IPS-15b (cell line): ENCODE measurements around the gene SFXN5.
"Not testable (repeated sequence)": the region's sequence is repeated elsewhere in the genome, so short reads cannot be mapped to it uniquely, and the experiment has no call there.

Experiments
- H3K27me3 ChIP-seq: one replicate; pipeline ENCODE4 v1.6.1; 2013; ENCODE audit warnings: low read length; ENCODE audit not compliant: control insufficient read depth, insufficient read depth
- H3K36me3 ChIP-seq: one replicate; pipeline ENCODE4 v1.6.1; 2013; ENCODE audit warnings: low read length; ENCODE audit not compliant: control insufficient read depth, insufficient read depth
- H3K4me1 ChIP-seq: one replicate; pipeline ENCODE4 v1.6.1; 2013; ENCODE audit warnings: mild to moderate bottlenecking, low read length; ENCODE audit not compliant: control insufficient read depth, insufficient read depth
- H3K4me3 ChIP-seq: one replicate; pipeline ENCODE4 v1.5.1; 2013; ENCODE audit warnings: low read depth, low read length
- H3K9ac ChIP-seq: one replicate; pipeline ENCODE4 v1.6.1; 2013; ENCODE audit warnings: low read depth, mild to moderate bottlenecking, low read length
- H3K9me3 ChIP-seq: one replicate; pipeline ENCODE4 v1.6.1; 2013; ENCODE audit warnings: mild to moderate bottlenecking, low read length; ENCODE audit not compliant: control insufficient read depth, insufficient read depth

SFXN5 gene

GRCh38 chr2:73109431-73110167 is 38.1 kb upstream of the SFXN5 start:
- Histone ChIP-seq H3K27me3 (peaks cover 8% of the 10 kb centered on the region), H3K9ac (no peak overlapping the region), H3K4me3 (no peak overlapping the region), H3K9me3 (no peaks in the 10 kb centered on the region), H3K36me3 (no peaks in the 10 kb centered on the region), H3K4me1 (peaks cover 7% of the 10 kb centered on the region)

- Histone ChIP-seq H3K4me1 (peaks cover 7% of the 10 kb centered on the region), H3K4me3 (no peak overlapping the region), H3K36me3 (no peaks in the 10 kb centered on the region), H3K9me3 (no peaks in the 10 kb centered on the region), H3K9ac (no peak overlapping the region), H3K27me3 (peaks cover 4% of the 10 kb centered on the region)
These were observed 35.9 kb upstream of the SFXN5 start for GRCh38 chr2:73107211-73107926.

- Histone ChIP-seq H3K4me1 (peaks cover 11% of the 10 kb centered on the region), H3K36me3 (no peaks in the 10 kb centered on the region), H3K9me3 (no peaks in the 10 kb centered on the region), H3K4me3 (no peak overlapping the region), H3K27me3 (peaks cover 4% of the 10 kb centered on the region), H3K9ac (no peak overlapping the region)
These were observed 35.3 kb upstream of the SFXN5 start for GRCh38 chr2:73106791-73107190.

- Histone ChIP-seq H3K4me3 (no peak overlapping the region), H3K27me3 (no peaks in the 10 kb centered on the region), H3K9me3 (no peaks in the 10 kb centered on the region), H3K4me1 (peaks cover 4% of the 10 kb centered on the region), H3K9ac (no peak overlapping the region), H3K36me3 (no peaks in the 10 kb centered on the region)
These were observed 34.0 kb upstream of the SFXN5 start for GRCh38 chr2:73105511-73105971.

GRCh38 chr2:73104933-73105332 is 33.4 kb upstream of the SFXN5 start:
- peaks cover 4% of the 10 kb centered on the region for H3K4me1 ChIP-seq
- H3K27me3 ChIP-seq, result no peaks in the 10 kb centered on the region
- H3K9me3 ChIP-seq, result no peaks in the 10 kb centered on the region
- H3K36me3 ChIP-seq, result no peaks in the 10 kb centered on the region
- no peak overlapping the region for H3K9ac ChIP-seq
- no peak overlapping the region for H3K4me3 ChIP-seq

DNA sequence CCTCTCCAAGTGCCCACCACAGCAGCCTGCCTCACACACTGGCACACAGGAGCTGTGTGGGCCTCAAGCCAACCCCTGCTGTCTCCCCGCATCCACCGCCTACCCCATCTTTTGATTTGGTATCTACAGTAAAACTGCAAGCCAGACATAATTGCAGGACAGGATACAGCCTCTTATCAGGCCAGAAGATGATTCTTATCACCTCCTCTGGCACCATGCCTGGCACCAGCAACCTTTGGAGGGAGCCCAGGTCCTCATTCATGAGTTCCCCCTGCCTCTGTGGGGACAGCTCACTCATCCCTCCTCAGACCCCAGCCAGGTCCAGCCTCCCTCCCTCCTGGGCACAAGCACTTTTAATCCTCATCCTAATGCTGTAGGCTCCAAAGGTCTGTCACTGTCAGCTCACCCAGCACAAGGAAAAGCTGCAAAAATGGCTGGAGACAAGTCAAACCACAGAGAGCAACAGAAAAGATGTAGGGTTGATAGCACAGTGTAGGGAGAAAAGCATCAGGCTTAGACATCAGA is 31.6 kb upstream of the SFXN5 start:
- no peaks in the 10 kb centered on the region for H3K9me3 ChIP-seq
- no peaks in the 10 kb centered on the region for H3K27me3 ChIP-seq
- no peaks in the 10 kb centered on the region for H3K36me3 ChIP-seq
- H3K4me3 ChIP-seq, result no peak overlapping the region
- H3K4me1 ChIP-seq, result peaks cover 4% of the 10 kb centered on the region
- H3K9ac ChIP-seq, result peak overlapping the region; percentile 12

GRCh38 chr2:73101626-73102256 is 30.2 kb upstream of the SFXN5 start:
- peaks cover 4% of the 10 kb centered on the region for H3K4me1 ChIP-seq
- H3K36me3 ChIP-seq, result no peaks in the 10 kb centered on the region
- H3K4me3 ChIP-seq, result no peak overlapping the region
- no peaks in the 10 kb centered on the region for H3K9me3 ChIP-seq
- H3K27me3 ChIP-seq, result no peaks in the 10 kb centered on the region
- H3K9ac ChIP-seq, result no peak overlapping the region

GRCh38 chr2:73100956-73101355 is 29.4 kb upstream of the SFXN5 start:
- H3K27me3 ChIP-seq, result no peaks in the 10 kb centered on the region
- no peaks in the 10 kb centered on the region for H3K36me3 ChIP-seq
- H3K4me3 ChIP-seq, result no peak overlapping the region
- H3K4me1 ChIP-seq, result peaks cover 4% of the 10 kb centered on the region
- H3K9ac ChIP-seq, result no peak overlapping the region
- H3K9me3 ChIP-seq, result no peaks in the 10 kb centered on the region

- no peaks in the 10 kb centered on the region for H3K36me3 ChIP-seq
- no peak overlapping the region for H3K4me3 ChIP-seq
- H3K27me3 ChIP-seq, result no peaks in the 10 kb centered on the region
- no peak overlapping the region for H3K9ac ChIP-seq
- H3K4me1 ChIP-seq, result peaks cover 4% of the 10 kb centered on the region
- H3K9me3 ChIP-seq, result no peaks in the 10 kb centered on the region
These were observed 28.0 kb upstream of the SFXN5 start for GRCh38 chr2:73099486-73099885.

- no peaks in the 10 kb centered on the region for H3K36me3 ChIP-seq
- no peaks in the 10 kb centered on the region for H3K4me1 ChIP-seq
- H3K4me3 ChIP-seq, result no peak overlapping the region
- no peak overlapping the region for H3K9ac ChIP-seq
- H3K27me3 ChIP-seq, result no peaks in the 10 kb centered on the region
- no peaks in the 10 kb centered on the region for H3K9me3 ChIP-seq
These were observed 24.4 kb upstream of the SFXN5 start for GRCh38 chr2:73095910-73096309.

GRCh38 chr2:73093601-73094218 is 22.2 kb upstream of the SFXN5 start:
- not testable (repeated sequence) for H3K27me3 ChIP-seq, H3K36me3 ChIP-seq, H3K9me3 ChIP-seq, H3K4me3 ChIP-seq, H3K4me1 ChIP-seq, H3K9ac ChIP-seq
